IPS-NIHi11 (cell line): ENCODE measurements around the gene SLC7A9.

Experiments used
- DNase-seq: peaks from one replicate; pipeline ENCODE4 v3.0.0; 2012; ENCODE audit warnings: mixed read lengths, low spot score

Gene SLC7A9

GRCh38 chr19:32824916-32825608 lies 44.5 kb downstream of the SLC7A9 start:
- DNase-seq = no peak

GRCh38 chr19:32824191-32824751 lies 45.3 kb downstream of the SLC7A9 start:
- no peak for DNase-seq

- no peak for DNase-seq
These were observed 45.8 kb downstream of the SLC7A9 start for GRCh38 chr19:32823747-32824102.

GRCh38 chr19:32822916-32823746 lies 46.4 kb downstream of the SLC7A9 start:
- DNase-seq = no peak

GRCh38 chr19:32819419-32820400 lies 49.9 kb downstream of the SLC7A9 start:
- no peak for DNase-seq

GRCh38 chr19:32818536-32818935 lies 51.0 kb downstream of the SLC7A9 start:
- no peak for DNase-seq

GRCh38 chr19:32817569-32818476 lies 51.7 kb downstream of the SLC7A9 start:
- DNase-seq = no peak

- peak; percentile 56 for DNase-seq
These were observed 52.9 kb downstream of the SLC7A9 start for GRCh38 chr19:32816555-32817099.

- DNase-seq = no peak
These were observed 54.9 kb downstream of the SLC7A9 start for GRCh38 chr19:32814624-32815023.

- DNase-seq = no peak
These were observed 55.6 kb downstream of the SLC7A9 start for GRCh38 chr19:32813862-32814425.

- DNase-seq = no peak
These were observed 57.0 kb downstream of the SLC7A9 start for GRCh38 chr19:32812571-32812970.

- DNase-seq = no peak
These were observed 57.5 kb downstream of the SLC7A9 start for GRCh38 chr19:32812036-32812435.

GRCh38 chr19:32811151-32811550 lies 58.4 kb downstream of the SLC7A9 start:
- no peak for DNase-seq

GRCh38 chr19:32810452-32810851 lies 59.1 kb downstream of the SLC7A9 start:
- no peak for DNase-seq

- DNase-seq = no peak
These were observed 59.8 kb downstream of the SLC7A9 start for GRCh38 chr19:32809754-32810153.

- no peak for DNase-seq
These were observed 60.3 kb downstream of the SLC7A9 start for GRCh38 chr19:32809254-32809653.

- DNase-seq = no peak
These were observed 61.3 kb downstream of the SLC7A9 start for GRCh38 chr19:32808236-32808635.

- no peak for DNase-seq
These were observed 66.7 kb downstream of the SLC7A9 start for GRCh38 chr19:32802840-32803239.

- DNase-seq = no peak
These were observed 68.8 kb downstream of the SLC7A9 start for GRCh38 chr19:32800754-32801153.

- no peak for DNase-seq
These were observed 69.4 kb downstream of the SLC7A9 start for GRCh38 chr19:32800191-32800590.
